GM23248 (cell line): ENCODE results near the gene SUFU. TPM values are rescaled to one million over a fixed set of nuclear protein-coding genes. Genes with fewer than 3 reads are reported as not detected.

Experiments used
- DNase-seq: peaks from one replicate; pipeline ENCODE4 v3.0.0-alpha.2; 2015
- H2AFZ ChIP-seq: fragments of 200-600 bp; sonication (generic); 2 replicates; pipeline ENCODE4 v1.6.1; 2016; ENCODE audit warnings: antibody characterized with exemption
- H3F3A ChIP-seq: fragments of 200-600 bp; sonication (generic); 2 replicates; pipeline ENCODE4 v1.6.1; 2016; ENCODE audit warnings: mild to moderate bottlenecking, antibody characterized with exemption, mixed run types; ENCODE audit not compliant: insufficient read depth
- H3K27ac ChIP-seq: fragments of 200-600 bp; sonication (generic); 2 replicates; pipeline ENCODE4 v1.5.1; 2016; ENCODE audit warnings: mild to moderate bottlenecking
- H3K27me3 ChIP-seq: fragments of 200-600 bp; sonication (generic); replicated peaks from 2 replicates; pipeline ENCODE4 v1.6.1; 2016; ENCODE audit warnings: mild to moderate bottlenecking; ENCODE audit not compliant: insufficient read depth
- H3K36me3 ChIP-seq: fragments of 200-600 bp; sonication (generic); 2 replicates; pipeline ENCODE4 v1.6.1; 2016; ENCODE audit warnings: low read depth, mild to moderate bottlenecking
- H3K4me1 ChIP-seq: fragments of 200-600 bp; sonication (generic); 2 replicates; pipeline ENCODE4 v1.6.1; 2016; ENCODE audit warnings: mild to moderate bottlenecking; ENCODE audit not compliant: insufficient read depth
- H3K4me2 ChIP-seq: fragments of 200-600 bp; sonication (generic); one replicate; pipeline ENCODE4 v1.6.1; 2016; ENCODE audit warnings: mild to moderate bottlenecking; ENCODE audit not compliant: unreplicated experiment
- H3K4me3 ChIP-seq: fragments of 200-600 bp; sonication (generic); 2 replicates; pipeline ENCODE4 v1.5.1; 2016; ENCODE audit warnings: mild to moderate bottlenecking
- H3K79me2 ChIP-seq: fragments of 200-600 bp; sonication (generic); 2 replicates; pipeline ENCODE4 v1.6.1; 2016; ENCODE audit warnings: mild to moderate bottlenecking; ENCODE audit not compliant: insufficient read depth
- H3K9ac ChIP-seq: fragments of 200-600 bp; sonication (generic); 2 replicates; pipeline ENCODE4 v1.6.1; 2016; ENCODE audit warnings: mild to moderate bottlenecking
- H3K9me2 ChIP-seq: fragments of 200-600 bp; sonication (generic); 2 replicates; pipeline ENCODE4 v1.6.1; 2016; ENCODE audit warnings: mixed run types, mild to moderate bottlenecking, moderate library complexity; ENCODE audit not compliant: insufficient read depth
- H3K9me3 ChIP-seq: fragments of 200-600 bp; sonication (generic); one replicate; pipeline ENCODE4 v1.6.1; 2017; ENCODE audit warnings: low read depth
- H4K20me1 ChIP-seq: fragments of 200-600 bp; sonication (generic); 2 replicates; pipeline ENCODE4 v1.6.0; 2016; ENCODE audit not compliant: insufficient read depth
- EZH2 ChIP-seq: fragments of 200-600 bp; sonication (generic); IDR thresholded peaks from 2 replicates; pipeline ENCODE4 v1.6.1; 2018; ENCODE audit warnings: antibody characterized with exemption, mild to moderate bottlenecking; ENCODE audit not compliant: insufficient read depth, poor library complexity, severe bottlenecking
- EZH2phosphoT487 ChIP-seq: fragments of 200-600 bp; sonication (generic); IDR thresholded peaks from 2 replicates; pipeline ENCODE4 v1.6.1; 2018; ENCODE audit warnings: antibody characterized with exemption, moderate library complexity, mild to moderate bottlenecking, low read depth; ENCODE audit not compliant: insufficient read depth
- WGBS, 2 experiments: methylation state at CpG; one replicate each; pipeline ENCODE4 v1.1.6; 2015 to 2017; ENCODE audit warnings: low lambda C conversion rate in 2 of 2, low coverage in 1 of 2; ENCODE audit errors: missing lambda C conversion rate in 2 of 2; 5-methylcytosine and 5-hydroxymethylcytosine counted together
- in situ Hi-C: fragments of 300-500 bp; cut with MboI; formaldehyde crosslinking; loops from 2 replicates; pipeline ENCODE4 v1.15.0; 2020
- polyA plus RNA-seq: library from polyadenylated mRNA; unstranded; fragments of >200 nt; fragmentation: Nextera tagmentation; extraction: Ambion mirVana; gene quantifications from 2 replicates; pipeline ENCODE4 v1.2.1, GENCODE V29; 2016
- total RNA-seq: library from RNA; depleted of rRNA; stranded (reverse); fragments of >200 nt; shearing (Covaris generic); gene quantifications from 2 replicates; pipeline ENCODE4 v1.2.3, GENCODE V29; 2014

The SUFU gene
- total and polyA plus RNA-seq, 2 experiments from 2014 or later: 3.1 to 5.0 TPM

- peak; percentile 49 for DNase-seq
- peaks cover 48% of the 10 kb centered on the region for H3K4me1 ChIP-seq
- H3K4me3 ChIP-seq: 0 out of 2 replicates have a peak overlapping the region, but pooled peaks have one; percentile 16
- no peaks in the 10 kb centered on the region for H3K36me3 ChIP-seq
- H4K20me1 ChIP-seq: no peaks in the 10 kb centered on the region
- H3K79me2 ChIP-seq: no peaks in the 10 kb centered on the region
- H3K9me3 ChIP-seq: no peaks in the 10 kb centered on the region
- no peak for TF ChIP-seq EZH2phosphoT487
- no peak for TF ChIP-seq EZH2
- H3K27ac ChIP-seq: peak overlapping the region; percentile 87
- H3K9ac ChIP-seq: peak overlapping the region; percentile 10; the same call in 1 of the 2 replicates
- H3K9me2 ChIP-seq: no peaks in the 10 kb centered on the region
- 76 to 79% methylated on average over 7 of the region's 7 CpGs for WGBS, 2 experiments
- H3K4me2 ChIP-seq: peak overlapping the region; percentile 57
- no peaks in the 10 kb centered on the region for H3K27me3 ChIP-seq
- no peak overlapping the region for H2AFZ ChIP-seq
- H3F3A ChIP-seq: peaks cover 46% of the 10 kb centered on the region
- in situ Hi-C loops: no loop called here
Observed at GRCh38 chr10:102603946-102604345, 100.2 kb downstream of the SUFU start.

GRCh38 chr10:102604439-102604841 lies 100.7 kb downstream of the SUFU start:
- no peak overlapping the region for H2AFZ ChIP-seq
- no peaks in the 10 kb centered on the region for H3K27me3 ChIP-seq
- peak overlapping the region; percentile 57 for H3K4me2 ChIP-seq
- H3K36me3 ChIP-seq: no peaks in the 10 kb centered on the region
- H3K9me3 ChIP-seq: no peaks in the 10 kb centered on the region
- no peak for TF ChIP-seq EZH2phosphoT487
- TF ChIP-seq EZH2: no peak
- H3K79me2 ChIP-seq: no peaks in the 10 kb centered on the region
- H3K9me2 ChIP-seq: no peaks in the 10 kb centered on the region
- WGBS, 2 experiments: 13 to 21% methylated on average over 6 of the region's 6 CpGs
- peak overlapping the region; percentile 10; the same call in 1 of the 2 replicates for H3K9ac ChIP-seq
- in situ Hi-C loops: no loop called here
- peaks cover 48% of the 10 kb centered on the region for H3K4me1 ChIP-seq
- peak overlapping the region; percentile 87 for H3K27ac ChIP-seq
- no peaks in the 10 kb centered on the region for H4K20me1 ChIP-seq
- DNase-seq: peak; percentile 86
- 0 out of 2 replicates have a peak overlapping the region, but pooled peaks have one; percentile 16 for H3K4me3 ChIP-seq
- H3F3A ChIP-seq: peaks cover 46% of the 10 kb centered on the region

GRCh38 chr10:102605712-102606111 lies 101.9 kb downstream of the SUFU start:
- Histone ChIP-seq H2AFZ (no peak overlapping the region), H3K27ac (peak overlapping the region; percentile 87), H3K36me3 (no peaks in the 10 kb centered on the region), H3F3A (peaks cover 51% of the 10 kb centered on the region), H3K9me2 (no peaks in the 10 kb centered on the region), H3K4me2 (peak overlapping the region; percentile 57), H4K20me1 (no peaks in the 10 kb centered on the region), H3K27me3 (no peaks in the 10 kb centered on the region), H3K9ac (no peak overlapping the region), H3K79me2 (no peaks in the 10 kb centered on the region), H3K4me1 (peaks cover 53% of the 10 kb centered on the region), H3K9me3 (no peaks in the 10 kb centered on the region), H3K4me3 (no peak overlapping the region)
- in situ Hi-C loops: no loop called here
- WGBS, 2 experiments: 55 to 59% methylated on average over 5 of the region's 5 CpGs
- peak; percentile 71 for DNase-seq
- TF ChIP-seq EZH2phosphoT487 (no peak), EZH2 (no peak)

- H3K9me3 ChIP-seq: no peaks in the 10 kb centered on the region
- TF ChIP-seq EZH2phosphoT487: no peak
- no peak for TF ChIP-seq EZH2
- H3K27ac ChIP-seq: no peak overlapping the region
- H3K9me2 ChIP-seq: no peaks in the 10 kb centered on the region
- no peaks in the 10 kb centered on the region for H3K79me2 ChIP-seq
- peaks cover 50% of the 10 kb centered on the region for H3K4me1 ChIP-seq
- no peaks in the 10 kb centered on the region for H3K36me3 ChIP-seq
- H4K20me1 ChIP-seq: no peaks in the 10 kb centered on the region
- no peak overlapping the region for H3K4me3 ChIP-seq
- 81 to 85% methylated on average over 2 of the region's 2 CpGs for WGBS, 2 experiments
- no peaks in the 10 kb centered on the region for H3K27me3 ChIP-seq
- in situ Hi-C loops: no loop called here
- H3K4me2 ChIP-seq: no peak overlapping the region
- H2AFZ ChIP-seq: no peak overlapping the region
- H3K9ac ChIP-seq: no peak overlapping the region
- no peak for DNase-seq
- H3F3A ChIP-seq: peaks cover 45% of the 10 kb centered on the region
Observed at GRCh38 chr10:102608487-102608886, 104.7 kb downstream of the SUFU start.
